ENCODE results near the gene HIPK3.

DNA sequence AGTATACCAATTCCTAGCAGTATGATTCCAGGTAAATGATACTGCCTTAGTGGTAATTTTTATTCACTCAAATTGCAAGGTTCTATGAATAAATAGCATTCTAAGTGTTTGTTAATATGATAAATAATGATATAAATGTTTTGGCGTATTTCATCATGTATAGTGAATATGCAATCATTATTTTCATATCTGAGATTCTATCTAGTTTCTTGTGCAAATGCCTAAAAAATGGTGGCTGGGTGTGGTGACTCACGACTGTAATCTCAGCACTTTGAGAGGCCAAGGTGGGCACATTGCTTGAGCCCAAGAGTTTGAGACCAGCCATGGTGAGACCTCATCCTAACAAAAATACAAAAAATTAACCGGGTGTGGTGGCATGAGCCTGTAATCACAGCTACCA is 13.9 kb downstream of the HIPK3 start:
- TF ChIP-seq, protein P1, sequence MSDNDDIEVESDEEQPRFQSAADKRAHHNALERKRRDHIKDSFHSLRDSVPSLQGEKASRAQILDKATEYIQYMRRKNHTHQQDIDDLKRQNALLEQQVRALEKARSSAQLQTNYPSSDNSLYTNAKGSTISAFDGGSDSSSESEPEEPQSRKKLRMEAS (IDR thresholded peaks at IDR 0.05) = no peak
- TF ChIP-seq YY1 (IDR thresholded peaks at IDR 0.05; ENCODE audit: low read depth) = no peak
- TF ChIP-seq, protein P2, sequence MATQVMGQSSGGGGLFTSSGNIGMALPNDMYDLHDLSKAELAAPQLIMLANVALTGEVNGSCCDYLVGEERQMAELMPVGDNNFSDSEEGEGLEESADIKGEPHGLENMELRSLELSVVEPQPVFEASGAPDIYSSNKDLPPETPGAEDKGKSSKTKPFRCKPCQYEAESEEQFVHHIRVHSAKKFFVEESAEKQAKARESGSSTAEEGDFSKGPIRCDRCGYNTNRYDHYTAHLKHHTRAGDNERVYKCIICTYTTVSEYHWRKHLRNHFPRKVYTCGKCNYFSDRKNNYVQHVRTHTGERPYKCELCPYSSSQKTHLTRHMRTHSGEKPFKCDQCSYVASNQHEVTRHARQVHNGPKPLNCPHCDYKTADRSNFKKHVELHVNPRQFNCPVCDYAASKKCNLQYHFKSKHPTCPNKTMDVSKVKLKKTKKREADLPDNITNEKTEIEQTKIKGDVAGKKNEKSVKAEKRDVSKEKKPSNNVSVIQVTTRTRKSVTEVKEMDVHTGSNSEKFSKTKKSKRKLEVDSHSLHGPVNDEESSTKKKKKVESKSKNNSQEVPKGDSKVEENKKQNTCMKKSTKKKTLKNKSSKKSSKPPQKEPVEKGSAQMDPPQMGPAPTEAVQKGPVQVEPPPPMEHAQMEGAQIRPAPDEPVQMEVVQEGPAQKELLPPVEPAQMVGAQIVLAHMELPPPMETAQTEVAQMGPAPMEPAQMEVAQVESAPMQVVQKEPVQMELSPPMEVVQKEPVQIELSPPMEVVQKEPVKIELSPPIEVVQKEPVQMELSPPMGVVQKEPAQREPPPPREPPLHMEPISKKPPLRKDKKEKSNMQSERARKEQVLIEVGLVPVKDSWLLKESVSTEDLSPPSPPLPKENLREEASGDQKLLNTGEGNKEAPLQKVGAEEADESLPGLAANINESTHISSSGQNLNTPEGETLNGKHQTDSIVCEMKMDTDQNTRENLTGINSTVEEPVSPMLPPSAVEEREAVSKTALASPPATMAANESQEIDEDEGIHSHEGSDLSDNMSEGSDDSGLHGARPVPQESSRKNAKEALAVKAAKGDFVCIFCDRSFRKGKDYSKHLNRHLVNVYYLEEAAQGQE (IDR thresholded peaks at IDR 0.05; ENCODE audit: low read depth) = no peak
- no peak for TF ChIP-seq RAD21 (IDR thresholded peaks at IDR 0.05; ENCODE audit: low read depth)
- no peak for TF ChIP-seq CEBPB (IDR thresholded peaks at IDR 0.05)
- TF ChIP-seq TAF1 (IDR thresholded peaks at IDR 0.05; ENCODE audit: low read depth) = no peak
- TF ChIP-seq EP300 (IDR thresholded peaks at IDR 0.05; ENCODE audit: borderline replicate concordance) = no peak
- TF ChIP-seq FOXM1 (IDR thresholded peaks at IDR 0.05; ENCODE audit: borderline replicate concordance, low read depth) = no peak
- no peak for TF ChIP-seq TCF12 (IDR thresholded peaks at IDR 0.05; ENCODE audit: low read depth)
- TF ChIP-seq, protein P3, sequence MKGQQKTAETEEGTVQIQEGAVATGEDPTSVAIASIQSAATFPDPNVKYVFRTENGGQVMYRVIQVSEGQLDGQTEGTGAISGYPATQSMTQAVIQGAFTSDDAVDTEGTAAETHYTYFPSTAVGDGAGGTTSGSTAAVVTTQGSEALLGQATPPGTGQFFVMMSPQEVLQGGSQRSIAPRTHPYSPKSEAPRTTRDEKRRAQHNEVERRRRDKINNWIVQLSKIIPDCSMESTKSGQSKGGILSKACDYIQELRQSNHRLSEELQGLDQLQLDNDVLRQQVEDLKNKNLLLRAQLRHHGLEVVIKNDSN (IDR thresholded peaks at IDR 0.05) = no peak
- TF ChIP-seq EGR1 (IDR thresholded peaks at IDR 0.05) = no peak
- no peak for TF ChIP-seq CREB1 (IDR thresholded peaks at IDR 0.05; ENCODE audit: low read depth)
- TF ChIP-seq NFIC (IDR thresholded peaks at IDR 0.05) = no peak

Measured in Ishikawa (cell line).